GM12864 (cell line): ENCODE measurements around the gene MMS19.
A peak's percentile ranks its signal among the peaks of the same experiment; 100 is the strongest.

Experiments used
- DNase-seq: peaks from one replicate; pipeline ENCODE4 v3.0.0-alpha.2; 2011; ENCODE audit warnings: low read depth
- H3K4me3 ChIP-seq: 2 replicates; pipeline ENCODE4 v1.5.1; 2011; ENCODE audit warnings: mild to moderate bottlenecking, low read depth, low read length, control low read depth
- TF ChIP-seq, protein P1 (sequence below): IDR thresholded peaks from 2 replicates; pipeline ENCODE4 v1.5.1; 2011; ENCODE audit warnings: low read depth, mild to moderate bottlenecking, moderate library complexity, low read length, control low read depth, inconsistent platforms; ENCODE audit errors: missing control alignments

Gene MMS19

GRCh38 chr10:97500297-97500575 lies 2.0 kb upstream of the MMS19 start:
- H3K4me3 ChIP-seq: no peak overlapping the region
- TF ChIP-seq, protein P1, sequence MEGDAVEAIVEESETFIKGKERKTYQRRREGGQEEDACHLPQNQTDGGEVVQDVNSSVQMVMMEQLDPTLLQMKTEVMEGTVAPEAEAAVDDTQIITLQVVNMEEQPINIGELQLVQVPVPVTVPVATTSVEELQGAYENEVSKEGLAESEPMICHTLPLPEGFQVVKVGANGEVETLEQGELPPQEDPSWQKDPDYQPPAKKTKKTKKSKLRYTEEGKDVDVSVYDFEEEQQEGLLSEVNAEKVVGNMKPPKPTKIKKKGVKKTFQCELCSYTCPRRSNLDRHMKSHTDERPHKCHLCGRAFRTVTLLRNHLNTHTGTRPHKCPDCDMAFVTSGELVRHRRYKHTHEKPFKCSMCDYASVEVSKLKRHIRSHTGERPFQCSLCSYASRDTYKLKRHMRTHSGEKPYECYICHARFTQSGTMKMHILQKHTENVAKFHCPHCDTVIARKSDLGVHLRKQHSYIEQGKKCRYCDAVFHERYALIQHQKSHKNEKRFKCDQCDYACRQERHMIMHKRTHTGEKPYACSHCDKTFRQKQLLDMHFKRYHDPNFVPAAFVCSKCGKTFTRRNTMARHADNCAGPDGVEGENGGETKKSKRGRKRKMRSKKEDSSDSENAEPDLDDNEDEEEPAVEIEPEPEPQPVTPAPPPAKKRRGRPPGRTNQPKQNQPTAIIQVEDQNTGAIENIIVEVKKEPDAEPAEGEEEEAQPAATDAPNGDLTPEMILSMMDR: no peak
- DNase-seq: no peak

DNA sequence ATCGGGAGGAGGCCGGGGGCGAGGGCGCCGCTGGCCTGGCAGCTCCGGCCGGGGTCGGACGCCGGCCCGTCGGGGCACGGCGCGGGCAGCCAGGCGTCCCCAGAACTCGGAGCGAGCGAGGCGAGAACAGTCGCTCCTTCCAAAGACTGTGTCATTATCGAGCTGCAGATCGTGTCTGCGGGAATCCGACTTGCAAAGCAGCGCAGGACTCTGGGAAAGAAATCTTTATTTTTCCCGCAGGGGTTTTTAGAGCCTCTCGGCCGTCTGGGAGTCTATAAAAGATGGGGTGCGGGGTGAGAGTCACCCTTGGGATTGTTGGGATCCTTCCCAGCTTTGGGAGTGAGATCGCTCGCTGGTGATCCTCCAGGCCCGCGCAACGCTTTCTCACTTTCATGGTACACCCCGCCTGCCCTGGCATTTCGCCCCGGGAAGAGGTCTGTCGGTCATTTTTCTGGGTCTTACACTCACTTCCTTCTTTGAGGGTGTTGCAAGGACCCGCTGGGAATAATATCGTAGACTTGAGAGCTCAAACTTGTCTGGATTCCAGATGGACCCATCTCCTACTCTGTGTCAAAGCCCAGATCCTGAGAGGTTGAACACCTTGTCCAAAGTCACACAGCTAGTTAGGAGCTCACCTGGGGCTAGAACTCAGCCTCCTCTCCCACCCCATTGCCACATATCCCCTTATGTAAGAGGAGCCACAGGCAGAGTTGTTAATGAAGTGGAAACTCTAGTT lies 1.5 kb upstream of the MMS19 start:
- no peak for DNase-seq
- TF ChIP-seq, protein P1: no peak
- H3K4me3 ChIP-seq: peak overlapping the region; percentile 93

DNA sequence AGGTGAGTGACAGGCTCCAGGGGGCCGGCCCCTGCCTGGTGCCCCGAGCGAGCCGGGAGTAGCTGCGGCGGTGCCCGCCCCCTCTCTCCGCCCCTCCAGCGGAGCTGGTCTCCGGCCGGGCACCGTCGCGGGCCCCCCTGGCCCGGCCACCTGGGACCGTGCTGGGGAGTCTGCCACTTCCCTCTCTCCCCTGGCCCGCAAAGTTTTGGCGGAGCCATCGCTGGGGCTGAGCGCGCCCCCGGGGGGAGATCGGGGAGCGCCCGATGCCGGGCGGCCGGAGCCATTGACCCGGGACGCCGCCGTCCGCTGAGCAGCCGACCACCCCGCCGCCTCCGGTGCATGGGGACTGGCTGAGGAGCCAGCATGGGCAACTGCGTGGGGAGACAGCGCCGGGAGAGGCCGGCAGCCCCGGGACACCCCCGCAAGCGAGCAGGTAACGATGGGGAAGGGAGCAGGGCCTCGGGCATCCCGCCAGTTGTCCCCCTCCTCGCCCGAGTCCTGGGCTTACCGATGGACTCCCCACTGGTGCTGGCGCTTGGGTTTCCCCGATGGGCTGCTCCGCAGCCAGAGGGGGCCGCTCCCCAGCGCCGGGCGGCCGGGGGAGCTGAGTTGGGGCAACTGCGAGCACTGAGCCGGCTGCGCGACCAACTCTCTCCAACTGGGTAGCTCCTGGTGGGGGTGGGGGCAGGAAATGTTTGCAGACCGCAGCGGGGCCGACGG lies 779 bp upstream of the MMS19 start, which contains the start of gene UBTD1:
UBTD1 (plus strand) TSS at position 84 of the 720 bp plus-strand sequence; CDS start at position 364, 280 bp downstream.
- DNase-seq: no peak

GRCh38 chr10:97497572-97498075 lies 598 bp downstream of the MMS19 start:
- H3K4me3 ChIP-seq: peak overlapping the region; percentile 93
- peak; percentile 65 for DNase-seq
- TF ChIP-seq, protein P1: no peak

More for the DNA sequence above, 779 bp upstream of the MMS19 start, which contains the start of gene UBTD1:
- TF ChIP-seq, protein P1: no peak
- peak within 1 kb of the TSS; percentile 93 for H3K4me3 ChIP-seq

GRCh38 chr10:97494863-97495506 lies 3.2 kb downstream of the MMS19 start:
- H3K4me3 ChIP-seq: no peak overlapping the region
- TF ChIP-seq, protein P1: no peak
- DNase-seq: no peak

- DNase-seq: no peak
- H3K4me3 ChIP-seq: no peak overlapping the region
- TF ChIP-seq, protein P1: no peak
These were observed 4.1 kb downstream of the MMS19 start for GRCh38 chr10:97494151-97494550.
